GM12891 (cell line): ENCODE measurements around the gene ZCCHC8.

Experiments used
- POLR2A ChIP-seq: IDR thresholded peaks from 2 replicates; pipeline ENCODE4 v1.6.1; 2011; ENCODE audit warnings: low read depth, low read length, control low read depth
- POLR2AphosphoS5 ChIP-seq: IDR thresholded peaks from 2 replicates; pipeline ENCODE4 v1.6.1; 2011; ENCODE audit warnings: low read depth, low read length, control low read depth
- SPI1 ChIP-seq: IDR thresholded peaks from 2 replicates; pipeline ENCODE4 v1.6.1; 2011; ENCODE audit warnings: low read depth, low read length, control low read depth
- TAF1 ChIP-seq: IDR thresholded peaks from 2 replicates; pipeline ENCODE4 v1.6.1; 2011; ENCODE audit warnings: low read depth, low read length, control low read depth

DNA sequence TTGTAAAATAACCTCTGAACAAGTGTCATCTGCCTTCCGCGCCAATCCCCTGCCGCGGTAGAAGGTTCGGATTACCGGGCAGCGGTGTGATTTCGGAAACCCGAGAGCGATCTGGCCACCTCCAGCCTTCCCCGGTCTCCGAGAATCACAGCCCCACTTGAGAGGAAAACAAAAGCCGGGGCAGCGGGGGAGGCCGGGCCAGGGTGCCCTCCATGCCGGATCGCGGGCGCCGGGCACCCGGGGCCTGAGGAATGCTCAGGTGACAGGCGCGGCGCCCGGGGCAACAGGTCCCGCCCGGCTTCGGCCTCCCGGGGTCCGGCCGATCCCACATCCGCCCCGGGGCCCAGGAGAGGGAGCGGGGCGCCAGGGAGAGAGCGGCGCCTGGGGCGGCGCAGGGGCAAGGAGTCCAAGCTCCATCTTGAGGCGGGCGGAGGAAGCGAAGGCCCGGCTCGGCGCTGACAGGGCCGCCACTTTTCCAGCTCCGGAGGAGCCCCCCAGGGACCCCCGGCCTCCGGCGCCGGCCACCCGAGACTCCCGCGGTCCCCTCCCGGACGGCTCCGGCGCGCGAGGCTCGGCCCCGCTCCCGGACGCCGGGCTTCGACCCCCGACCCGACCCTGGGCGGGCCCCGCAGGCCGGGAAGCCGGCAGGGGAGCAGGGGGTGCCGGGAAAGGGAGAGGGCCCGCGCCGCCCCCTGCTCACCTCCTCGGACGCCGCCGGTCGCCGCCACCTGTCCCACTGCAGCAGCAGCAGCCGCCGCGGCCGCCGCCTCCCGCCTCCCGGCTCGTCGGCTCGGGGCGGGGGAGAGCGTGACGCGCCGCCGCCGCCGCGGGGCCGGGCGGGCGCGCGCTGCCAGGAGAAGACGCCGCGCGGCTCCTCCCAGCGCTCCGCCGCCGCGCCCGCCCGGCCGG lies 78.7 kb downstream of the ZCCHC8 start, which contains the start of gene CLIP1:
- TF ChIP-seq POLR2A (no peak), POLR2AphosphoS5 (no peak), TAF1 (no peak), SPI1 (no peak)
